CD4-positive, alpha-beta T cell treated with Interferon alpha-2 for 1 hour (primary cell): ENCODE measurements around the gene KIAA1217.
"Not testable (repeated sequence)": the region's sequence is repeated elsewhere in the genome, so short reads cannot be mapped to it uniquely, and the experiment has no call there.

ENCODE experiments used
- DNase-seq, 2 donors: peaks; one replicate each; pipeline ENCODE4 v3.0.0-alpha.2; 2020 to 2022

The KIAA1217 gene

DNA sequence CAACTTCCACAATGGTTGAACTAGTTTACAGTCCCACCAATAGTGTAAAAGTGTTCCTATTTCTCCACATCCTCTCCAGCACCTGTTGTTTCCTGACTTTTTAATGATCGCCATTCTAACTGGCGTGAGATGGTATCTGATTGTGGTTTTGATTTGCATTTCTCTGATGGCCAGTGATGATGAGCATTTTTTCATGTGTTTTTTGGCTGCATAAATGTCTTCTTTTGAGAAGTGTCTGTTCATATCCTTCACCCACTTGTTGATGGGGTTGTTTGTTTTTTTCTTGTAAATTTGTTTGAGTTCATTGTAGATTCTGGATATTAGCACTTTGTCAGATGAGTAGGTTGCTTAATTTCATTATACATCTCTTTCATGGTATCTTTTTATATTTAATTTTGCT, 237.0 kb downstream of the KIAA1217 start:
- not testable (repeated sequence) for DNase-seq

DNA sequence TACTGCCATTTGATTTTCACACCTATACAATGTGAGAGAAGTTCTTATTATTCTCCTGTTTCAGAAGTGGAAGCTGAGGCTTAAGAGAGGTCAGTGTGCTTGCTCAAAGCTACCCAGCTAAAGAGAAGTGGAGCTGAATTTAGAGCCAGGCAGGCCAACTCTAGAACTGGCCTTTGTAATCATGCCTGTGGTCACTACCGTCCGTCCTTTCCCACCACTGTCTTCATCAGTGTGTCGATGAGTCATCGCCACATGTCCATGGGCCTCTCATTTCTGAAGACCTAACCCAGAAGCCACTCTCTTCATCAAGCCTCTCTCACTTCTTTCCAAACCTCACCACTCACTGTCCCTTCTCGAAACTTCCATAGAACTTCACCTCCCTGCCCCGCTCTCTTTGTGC, 237.8 kb downstream of the KIAA1217 start:
- no peak for DNase-seq

DNA sequence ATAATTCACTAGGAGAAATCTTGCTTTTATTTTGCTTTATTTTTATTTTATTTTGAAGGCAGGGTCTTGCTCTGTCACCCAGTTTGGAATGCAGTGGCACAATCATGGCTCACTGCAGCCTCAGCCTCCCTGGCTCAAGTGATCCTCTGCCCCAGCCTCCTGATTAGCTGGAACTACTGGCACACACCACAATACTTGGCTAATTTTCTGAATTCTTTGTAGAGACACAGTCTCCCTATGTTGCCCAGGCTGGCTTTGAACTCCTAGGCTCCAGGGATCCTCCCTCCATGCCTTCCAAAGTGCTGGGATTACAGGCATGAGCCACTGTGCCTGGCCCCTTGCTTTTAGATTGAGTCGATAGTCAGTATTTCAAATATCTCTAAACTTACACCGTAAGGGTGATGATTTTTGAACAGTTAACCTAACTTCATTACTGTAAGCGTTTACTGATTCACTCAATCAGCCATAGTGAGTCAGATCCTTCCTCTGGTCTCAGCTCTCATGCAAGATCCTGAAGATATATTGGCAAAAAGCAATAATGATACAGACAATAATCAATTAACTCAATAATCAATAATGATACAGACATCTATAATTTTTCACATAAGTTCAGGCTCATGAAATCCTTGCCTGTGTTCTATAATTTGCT, 239.5 kb downstream of the KIAA1217 start:
- no peak for DNase-seq

DNA sequence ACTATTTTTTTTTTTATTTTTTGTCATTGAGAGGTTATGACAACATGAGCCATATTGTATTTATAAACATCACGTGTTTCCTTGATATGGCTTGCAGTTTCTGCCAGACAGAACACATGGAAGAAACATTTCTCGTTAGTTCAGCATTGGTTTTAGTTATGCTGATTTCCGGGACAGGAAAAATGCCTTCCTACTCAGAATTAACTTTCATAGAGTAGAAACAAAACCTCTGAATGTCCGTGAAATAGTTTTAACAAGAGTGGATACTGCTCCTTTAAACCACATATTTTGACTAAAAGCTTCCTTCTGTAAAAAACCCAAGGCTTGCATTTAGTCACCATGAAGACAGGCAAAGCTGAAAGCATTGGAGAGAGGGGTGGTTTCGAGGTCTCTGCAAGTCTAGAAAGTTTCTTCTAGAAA, 240.4 kb downstream of the KIAA1217 start:
- no peak for DNase-seq

DNA sequence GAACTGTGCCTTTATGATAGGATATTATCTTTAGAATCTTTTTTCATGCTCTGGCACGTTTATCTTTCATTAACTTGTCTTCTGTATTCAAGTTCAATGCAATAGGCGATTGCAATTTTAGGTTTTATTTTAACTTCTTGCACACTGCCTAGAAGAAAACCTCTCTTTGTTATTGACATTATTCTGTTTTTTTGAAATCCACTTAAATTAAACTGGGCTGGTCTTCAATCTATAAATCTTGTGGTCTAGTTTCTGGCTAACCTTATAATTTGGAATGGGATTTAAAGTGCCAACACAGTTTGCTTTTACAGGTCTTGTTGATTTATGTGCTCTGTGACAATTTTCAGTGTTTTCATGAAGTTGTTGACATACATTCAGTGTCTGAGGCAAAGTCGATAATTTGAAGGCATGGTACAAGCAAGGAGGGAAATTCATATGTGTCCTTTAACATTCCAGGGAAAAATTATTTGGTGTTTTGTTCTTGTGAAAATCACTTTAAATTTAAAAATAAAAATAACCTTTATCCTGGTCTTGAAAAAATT, 240.9 kb downstream of the KIAA1217 start:
- DNase-seq: no peak

DNA sequence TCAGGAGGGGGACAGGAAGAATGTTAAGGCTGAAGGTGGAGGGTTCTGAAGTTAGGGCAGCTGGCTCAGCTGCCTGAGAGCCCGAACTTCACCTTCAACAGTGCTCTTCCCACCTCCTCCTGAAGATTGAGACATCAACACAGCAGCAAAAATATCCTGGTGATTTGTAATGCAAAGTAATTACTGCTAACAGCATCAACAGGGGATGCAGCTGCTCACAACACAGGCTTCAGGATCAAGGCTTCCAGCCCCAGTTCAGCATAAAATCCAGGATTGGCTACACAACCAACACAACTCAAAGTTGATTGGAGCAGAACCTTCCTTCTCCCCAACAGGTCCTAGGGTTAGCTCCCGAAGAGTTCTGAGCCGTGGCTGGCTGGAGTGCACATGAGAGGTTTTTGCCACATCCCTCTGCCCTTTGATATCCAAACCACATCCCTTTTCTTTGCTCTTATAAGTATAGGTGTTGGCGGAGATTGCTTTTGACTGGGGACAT, 242.4 kb downstream of the KIAA1217 start:
- DNase-seq: peak in 1 of 2 donors; percentile 3

DNA sequence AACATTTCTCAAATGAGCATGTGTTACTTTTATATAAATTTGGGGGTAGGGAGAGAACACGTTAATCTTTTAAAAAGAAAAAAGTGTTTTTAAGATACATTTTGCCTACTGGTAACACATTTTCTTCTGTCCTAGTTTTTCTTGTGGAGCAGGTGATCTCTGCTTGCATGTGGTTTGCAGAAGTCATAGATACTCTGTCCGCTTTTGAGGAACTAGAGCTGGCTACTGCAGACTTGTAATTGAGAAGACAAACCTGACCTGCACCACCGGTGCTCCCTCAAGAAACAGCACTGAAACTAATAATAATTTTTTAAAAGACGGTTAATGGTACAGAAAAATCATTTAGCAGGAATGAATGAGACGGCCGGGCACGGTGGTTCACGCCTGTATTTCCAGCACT, 243.1 kb downstream of the KIAA1217 start:
- no peak for DNase-seq

GRCh38 chr10:24453404-24453830, 244.5 kb downstream of the KIAA1217 start:
- DNase-seq: no peak

DNA sequence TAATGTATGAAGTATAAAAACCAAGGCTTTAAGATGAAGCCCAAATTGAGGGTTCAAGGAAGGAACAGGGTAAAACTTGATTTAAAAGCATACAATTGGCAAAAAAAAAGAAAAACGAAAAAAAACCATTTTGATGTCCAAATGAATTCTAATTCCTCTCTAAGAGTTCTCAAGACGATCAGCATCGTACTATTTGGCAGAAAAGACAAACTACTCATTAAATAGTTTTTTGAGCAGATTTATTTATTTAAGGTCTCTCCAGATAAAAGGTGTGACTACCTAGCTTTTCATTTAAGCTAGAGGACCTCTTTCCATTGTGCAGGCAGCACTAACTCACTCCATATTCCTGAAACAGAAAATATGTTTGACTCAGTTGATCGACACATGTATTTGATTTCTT, 245.0 kb downstream of the KIAA1217 start:
- DNase-seq: no peak

DNA sequence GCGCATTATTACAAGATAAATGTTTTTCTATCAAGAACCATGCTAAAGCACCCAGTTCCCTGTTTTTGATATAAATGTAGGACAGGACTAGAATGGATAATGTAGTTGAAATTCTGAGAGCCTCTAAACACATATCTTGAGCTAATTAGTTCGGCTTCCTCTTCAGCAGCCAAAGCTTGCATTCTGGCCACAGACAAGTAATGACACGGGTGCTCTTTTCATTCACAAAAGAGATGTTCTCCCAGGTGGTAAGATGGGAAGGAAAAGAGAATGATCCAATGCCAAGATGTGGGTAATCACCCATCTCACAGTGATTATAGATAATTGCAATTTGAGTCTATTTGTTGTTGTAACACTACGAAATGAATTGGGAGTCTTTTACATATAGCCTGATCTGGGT, 246.5 kb downstream of the KIAA1217 start:
- DNase-seq: no peak

DNA sequence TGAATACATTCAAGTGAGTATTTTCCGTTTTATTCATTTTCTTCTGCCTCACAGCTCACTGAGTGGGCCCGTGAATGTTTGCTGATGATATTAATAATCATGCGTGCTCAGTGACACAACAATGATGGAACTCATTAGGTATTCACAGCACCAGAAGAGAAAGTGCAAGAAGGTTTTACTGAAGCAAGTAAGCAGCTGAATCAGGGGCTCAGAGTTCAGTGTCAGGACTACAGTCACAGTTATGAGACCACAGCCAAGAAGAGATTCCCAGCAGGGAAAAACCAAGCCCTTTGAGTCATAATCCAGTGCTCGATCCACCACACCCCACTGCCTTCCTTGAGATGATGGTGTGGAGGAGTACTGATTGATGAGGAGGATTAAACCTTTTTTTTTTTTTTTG, 247.4 kb downstream of the KIAA1217 start:
- no peak for DNase-seq

GRCh38 chr10:24457661-24458318, 248.9 kb downstream of the KIAA1217 start:
- DNase-seq: no peak

GRCh38 chr10:24459836-24460235, 250.9 kb downstream of the KIAA1217 start:
- no peak for DNase-seq

- DNase-seq: no peak
These were observed 253.4 kb downstream of the KIAA1217 start for GRCh38 chr10:24462291-24462813.

DNA sequence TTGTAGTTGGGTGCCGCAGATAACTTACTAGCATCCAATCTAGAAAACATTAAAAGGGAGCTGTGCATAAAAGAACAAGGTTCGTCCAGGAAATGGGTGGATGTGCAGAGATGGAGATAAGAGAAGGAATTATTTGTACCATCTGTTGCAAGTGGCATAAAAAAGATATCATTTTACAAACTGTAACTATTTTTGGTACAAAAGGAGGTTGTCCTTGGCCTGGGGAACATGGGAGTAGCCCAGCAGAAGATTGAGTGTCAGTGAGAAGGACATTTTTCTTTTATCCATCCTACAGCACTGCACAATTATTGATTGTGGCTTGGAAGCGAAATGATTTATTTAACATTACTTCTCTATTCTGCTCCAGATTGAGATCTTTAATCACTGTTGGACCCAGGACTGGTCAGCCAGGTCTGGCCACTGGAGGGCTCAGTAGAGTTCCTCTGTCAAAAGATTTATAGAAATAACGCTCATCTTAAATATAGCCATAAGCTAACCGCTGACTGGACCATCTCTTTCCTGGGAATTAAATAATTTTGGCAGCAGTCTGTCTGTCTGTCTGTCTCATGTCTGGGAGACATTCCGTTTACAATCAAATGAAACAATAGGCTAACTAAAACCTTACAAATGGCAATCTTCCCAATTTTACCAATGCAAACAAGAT, 254.1 kb downstream of the KIAA1217 start:
- DNase-seq: no peak

DNA sequence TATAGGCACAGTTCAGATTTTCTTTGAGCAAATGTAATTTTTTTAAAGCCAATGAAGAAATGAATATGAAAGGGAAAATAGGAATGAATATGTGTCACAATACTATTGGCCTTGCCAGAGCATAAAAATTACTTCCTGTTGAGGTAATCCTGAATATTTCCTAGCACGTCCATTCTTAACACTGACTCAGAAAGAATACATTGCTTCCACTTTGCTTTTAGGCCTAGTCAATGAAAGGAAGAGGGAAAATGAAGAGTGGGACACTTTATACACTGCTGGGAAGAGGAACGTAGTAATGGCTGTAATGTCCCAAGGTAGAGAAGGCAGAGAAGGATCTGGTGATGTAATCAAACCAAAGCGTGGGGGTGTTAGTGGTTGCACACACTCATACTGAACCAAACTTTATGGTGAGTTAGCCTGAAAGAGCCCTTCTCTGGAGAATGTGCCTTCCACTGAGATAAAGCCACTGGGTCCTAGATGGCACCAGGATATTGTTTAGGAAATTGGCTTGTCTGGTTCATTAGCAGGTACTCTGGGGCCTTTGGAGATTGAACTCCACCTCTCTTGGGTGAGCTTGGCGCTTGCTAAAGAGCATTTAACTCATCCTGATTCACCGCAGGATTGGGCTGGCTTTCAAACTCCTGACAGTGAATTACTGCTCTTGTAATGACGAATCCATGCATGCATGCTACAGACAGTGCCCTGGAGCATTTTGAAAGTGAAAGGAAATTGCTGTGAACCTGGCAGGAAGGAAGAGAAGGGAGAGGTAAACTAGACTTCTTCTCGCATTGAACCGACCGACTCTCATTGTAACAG, 254.9 kb downstream of the KIAA1217 start:
- DNase-seq: peak in 1 of 2 donors; percentile 19

DNA sequence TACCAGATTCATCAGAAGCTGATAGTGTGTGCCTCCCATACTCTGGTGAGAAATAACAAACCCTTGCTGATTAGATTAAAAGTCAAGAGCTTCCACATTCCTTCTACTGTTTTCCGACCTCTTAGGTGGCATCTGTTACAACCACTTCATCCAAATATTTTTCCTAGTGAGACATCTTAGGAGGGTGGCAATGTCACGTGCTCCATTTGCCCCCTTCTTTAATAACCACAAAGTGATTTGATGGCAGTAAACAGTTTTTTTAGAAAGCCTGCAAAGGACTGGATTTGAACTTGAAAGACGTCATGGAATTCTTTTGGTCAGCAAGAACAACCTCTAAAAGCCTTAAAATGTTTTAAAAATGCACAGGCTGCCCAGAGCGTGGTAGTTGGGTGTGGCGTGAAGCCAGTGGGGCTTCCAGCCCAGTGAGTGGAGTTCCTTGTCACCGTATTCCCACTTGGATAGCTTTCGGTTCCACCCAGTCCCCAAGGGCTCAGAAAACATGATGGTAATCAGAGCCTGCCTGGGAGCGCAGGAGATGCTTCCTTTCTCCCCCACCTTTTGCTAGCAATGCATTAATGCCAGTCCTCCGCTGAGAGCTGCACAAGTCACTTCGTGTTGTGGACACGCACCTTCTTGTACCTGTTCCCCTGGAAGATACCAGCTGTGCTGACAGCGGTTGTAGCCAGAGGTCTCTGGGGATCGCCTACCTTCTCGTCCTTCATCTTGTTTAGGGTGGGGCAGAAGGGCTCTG, 256.4 kb downstream of the KIAA1217 start:
- DNase-seq: no peak

- peak in 1 of 2 donors; percentile 25 for DNase-seq
These were observed 257.2 kb downstream of the KIAA1217 start for GRCh38 chr10:24465891-24466818.

GRCh38 chr10:24467136-24467535, 258.2 kb downstream of the KIAA1217 start:
- DNase-seq: no peak

GRCh38 chr10:24467605-24468004, 258.7 kb downstream of the KIAA1217 start:
- no peak for DNase-seq
